ENCODE data around the gene ENDOD1. TPM values are rescaled to one million over a fixed set of nuclear protein-coding genes. Genes with fewer than 3 reads are reported as not detected.

Gene ENDOD1
- total and polyA plus RNA-seq, 2 experiments from 2014 or later, result 0.76 to 4.0 TPM

- TF ChIP-seq POLR2AphosphoS5 (IDR thresholded peaks at IDR 0.05; ENCODE audit: low read depth), result no peak
- TF ChIP-seq ZNF331 (CRISPR knock-in tag; IDR thresholded peaks at IDR 0.05; ENCODE audit: low read depth), result no peak
Observed at GRCh38 chr11:95104121-95104830, 14.6 kb downstream of the ENDOD1 start (continued).

- no peaks in the 10 kb centered on the region for H3K79me2 ChIP-seq (replicated peaks; ENCODE audit: insufficient read depth)
- ATAC-seq (no peak), DNase-seq (ENCODE audit: low spot score) (no peak)
- no peaks in the 10 kb centered on the region for H4K20me1 ChIP-seq (replicated peaks; ENCODE audit: insufficient read depth)
- Mint-ChIP-seq H3K4me1 (peaks cover 19% of the 10 kb centered on the region), H3K27ac (no peak overlapping the region), H3K9me3 (no peaks in the 10 kb centered on the region), H3K36me3 (ENCODE audit: low read depth) (no peaks in the 10 kb centered on the region), H3K4me3 (no peak overlapping the region), H3K27me3 (ENCODE audit: insufficient read depth, low read depth, poor library complexity) (peaks cover 13% of the 10 kb centered on the region)
- H3K4me3 ChIP-seq, result no peak overlapping the region
- H3K9me2 ChIP-seq (ENCODE audit: insufficient read depth), result no peaks in the 10 kb centered on the region
- no peaks in the 10 kb centered on the region; the same call in 1 of the 2 replicates for H3K4me1 ChIP-seq (ENCODE audit: insufficient read depth)
- H3K27ac ChIP-seq (ENCODE audit: low read depth), result no peak overlapping the region
- H3K27me3 ChIP-seq (ENCODE audit: insufficient read depth), result no peaks in the 10 kb centered on the region
- no peaks in the 10 kb centered on the region for H3K36me3 ChIP-seq (ENCODE audit: insufficient read depth)
- no peaks in the 10 kb centered on the region for H3F3A ChIP-seq (replicated peaks; ENCODE audit: low read depth)
- H3K4me2 ChIP-seq, result no peak overlapping the region
- no peak overlapping the region for H2AFZ ChIP-seq
- TF ChIP-seq ZNF331 (CRISPR knock-in tag; IDR thresholded peaks at IDR 0.05; ENCODE audit: low read depth), result no peak
- no peak for TF ChIP-seq STAT1 (IDR thresholded peaks at IDR 0.05; ENCODE audit: unreplicated experiment)
- no peak for TF ChIP-seq EZH2phosphoT487 (IDR thresholded peaks at IDR 0.05; ENCODE audit: unreplicated experiment)
- no peak for TF ChIP-seq REST (IDR thresholded peaks at IDR 0.05; ENCODE audit: unreplicated experiment)
- TF ChIP-seq ZNF114 (CRISPR knock-in tag; IDR thresholded peaks at IDR 0.05), result no peak
- no peak for TF ChIP-seq CREB1 (CRISPR knock-in tag; IDR thresholded peaks at IDR 0.05; ENCODE audit: low read depth)
- TF ChIP-seq NANOG (IDR thresholded peaks at IDR 0.05; ENCODE audit: borderline replicate concordance), result no peak
- TF ChIP-seq ETS1 (IDR thresholded peaks at IDR 0.05), result no peak
- no peak for TF ChIP-seq CTCF (conservative IDR thresholded peaks at IDR 0.05; ENCODE audit: low read depth in 2 of 2)
- no peak for TF ChIP-seq EZH2 (IDR thresholded peaks at IDR 0.05; ENCODE audit: low read depth, unreplicated experiment)
- no peak for TF ChIP-seq ZNF462 (CRISPR knock-in tag; IDR thresholded peaks at IDR 0.05)
- TF ChIP-seq JUNB (IDR thresholded peaks at IDR 0.05; ENCODE audit: unreplicated experiment), result no peak
Observed at GRCh38 chr11:95104856-95105255, 15.2 kb downstream of the ENDOD1 start.
